K562 (cell line): ENCODE data around the gene ANKRD24. TPM values are rescaled to one million over a fixed set of nuclear protein-coding genes. Genes with fewer than 3 reads are reported as not detected.

Source experiments
- ARID2 ChIP-seq: fragments of 450-650 bp; IDR thresholded peaks from 2 replicates; pipeline ENCODE4 v1.6.1; 2017; ENCODE audit warnings: antibody characterized with exemption, mild to moderate bottlenecking
- BCOR ChIP-seq: fragments of 450-650 bp; IDR thresholded peaks from 2 replicates; pipeline ENCODE4 v1.6.1; 2016
- BRCA1 ChIP-seq, 2 experiments: fragments of 450-650 bp in 1 of 2; sonication (generic) in 1 of 2; formaldehyde crosslinking in 1 of 2; IDR thresholded peaks; 2 replicates each; pipeline versions ENCODE4 v1.5.0 to v1.6.1; 2017 to 2020; ENCODE audit warnings: mild to moderate bottlenecking in 1 of 2, missing genetic modification reagents in 1 of 2
- E2F6 ChIP-seq, 2 experiments: IDR thresholded peaks; 2 replicates each; pipeline ENCODE4 v1.6.1; 2011; ENCODE audit warnings: borderline replicate concordance in 1 of 2, control low read depth in 1 of 2, low read depth in 1 of 2, low read length in 1 of 2, mild to moderate bottlenecking in 1 of 2, mixed read lengths in 1 of 2, moderate library complexity in 1 of 2; ENCODE audit not compliant: insufficient read depth in 1 of 2, insufficient read length in 1 of 2, poor library complexity in 1 of 2, severe bottlenecking in 1 of 2; ENCODE audit errors: extremely low read depth in 1 of 2
- EGR1 ChIP-seq: fragments of 450-650 bp; conservative IDR thresholded peaks from 2 replicates; pipeline ENCODE4 v1.6.1; 2017; ENCODE audit warnings: mild to moderate bottlenecking
- ETV1 ChIP-seq: fragments of 450-650 bp; conservative IDR thresholded peaks from 2 replicates; pipeline ENCODE4 v1.6.1; 2016; ENCODE audit warnings: missing genetic modification characterization, control low read depth, low read depth, missing compliant biosample characterization
- FOS ChIP-seq: IDR thresholded peaks from 3 replicates; pipeline ENCODE4 v1.6.1; 2011; ENCODE audit not compliant: insufficient read length; ENCODE audit errors: extremely low read depth
- HDAC8 ChIP-seq: fragments of 450-650 bp; IDR thresholded peaks from 2 replicates; pipeline ENCODE4 v1.6.1; 2016; ENCODE audit warnings: mild to moderate bottlenecking, missing genetic modification characterization, moderate library complexity, missing compliant biosample characterization
- KAT7 ChIP-seq: sonication (generic); formaldehyde crosslinking; IDR thresholded peaks from 2 replicates; pipeline ENCODE4 v1.8.0; 2022; ENCODE audit warnings: missing genetic modification reagents, mild to moderate bottlenecking, borderline replicate concordance
- MBD2 ChIP-seq: sonication (generic); IDR thresholded peaks from 2 replicates; pipeline ENCODE4 v1.6.1; 2016; ENCODE audit warnings: low read depth, borderline replicate concordance
- MECOM ChIP-seq: fragments of 250-450 bp; sonication (Bioruptor Pico); IDR thresholded peaks from 2 replicates; pipeline ENCODE4 v1.8.0; 2022; ENCODE audit warnings: inconsistent platforms
- NR1H2 ChIP-seq: sonication (generic); formaldehyde crosslinking; IDR thresholded peaks from 2 replicates; pipeline ENCODE4 v1.4.0; 2020; ENCODE audit warnings: mild to moderate bottlenecking, missing genetic modification reagents
- POU5F1 ChIP-seq: fragments of 150-350 bp; IDR thresholded peaks from 2 replicates; pipeline ENCODE4 v1.6.1; 2014; ENCODE audit warnings: borderline replicate concordance, low read length, low read depth, mild to moderate bottlenecking; ENCODE audit not compliant: partially characterized antibody
- RREB1 ChIP-seq: fragments of 250-450 bp; sonication (Bioruptor Pico); IDR thresholded peaks from 2 replicates; pipeline ENCODE4 v1.4.0; 2020
- SMAD4 ChIP-seq: fragments of 250-450 bp; sonication (Bioruptor Pico); conservative IDR thresholded peaks from 2 replicates; pipeline ENCODE4 v1.8.0; 2021; ENCODE audit warnings: inconsistent platforms, mild to moderate bottlenecking, moderate library complexity
- SMC3 ChIP-seq: conservative IDR thresholded peaks from 2 replicates; pipeline ENCODE4 v1.6.1; 2011; ENCODE audit warnings: low read depth, low read length, improper control_type of control experiment; ENCODE audit not compliant: insufficient read depth
- SREBF1 ChIP-seq: fragments of 150-350 bp; IDR thresholded peaks from 2 replicates; pipeline ENCODE4 v1.6.1; 2014; ENCODE audit warnings: antibody characterized with exemption, low read depth, low read length, borderline replicate concordance
- TEAD4 ChIP-seq, 2 experiments: sonication (generic) in 1 of 2; formaldehyde crosslinking in 1 of 2; IDR thresholded peaks; 2 replicates each; pipeline versions ENCODE4 v1.6.1 to v1.8.0; 2012 to 2022; ENCODE audit warnings: borderline replicate concordance in 1 of 2, inconsistent platforms in 1 of 2, low read length in 1 of 2, mild to moderate bottlenecking in 1 of 2, missing genetic modification reagents in 1 of 2
- TRIM24 ChIP-seq, 2 experiments: fragments of 450-650 bp; IDR thresholded peaks; 2 replicates each; pipeline ENCODE4 v1.6.1; 2016
- ZFPM2 ChIP-seq: fragments of 250-450 bp; sonication (Bioruptor Pico); IDR thresholded peaks from 2 replicates; pipeline ENCODE4 v1.5.1; 2022; ENCODE audit warnings: mild to moderate bottlenecking
- ZFX ChIP-seq: sonication (generic); formaldehyde crosslinking; IDR thresholded peaks from 2 replicates; pipeline ENCODE4 v1.8.0; 2022; ENCODE audit warnings: mild to moderate bottlenecking, missing genetic modification reagents, moderate library complexity
- ZNF239 ChIP-seq: fragments of 250-450 bp; sonication (Bioruptor Pico); IDR thresholded peaks from 2 replicates; pipeline ENCODE4 v1.4.0; 2020; ENCODE audit warnings: mild to moderate bottlenecking
- ZNF282 ChIP-seq: sonication (generic); formaldehyde crosslinking; IDR thresholded peaks from 2 replicates; pipeline ENCODE4 v1.8.1; 2023; ENCODE audit warnings: missing genetic modification reagents
- ZNF717 ChIP-seq: fragments of 250-450 bp; sonication (Bioruptor Pico); IDR thresholded peaks from 2 replicates; pipeline ENCODE4 v1.5.0; 2021
- polyA plus RNA-seq, 8 experiments: library from polyadenylated mRNA; depleted of rRNA in 4 of 8; stranded (reverse) in 5 of 8; unstranded in 3 of 8; fragments of >200 nt; fragmentation: Nextera tagmentation in 2 of 8; fragmentation: Illumina TruSeq in 1 of 8; extraction: Ambion mirVana in 2 of 8; extraction: Trizol in 1 of 8; gene quantifications; 2 replicates each; pipeline versions ENCODE4 v1.2.1 to v1.2.3, GENCODE V29; 2011 to 2014; ENCODE audit warnings: inconsistent platforms in 1 of 8, missing spikeins in 1 of 8
- total RNA-seq, 7 experiments: library from RNA; depleted of rRNA in 6 of 7; stranded (reverse); fragments of >200 nt in 6 of 7; fragmentation: Illumina TruSeq in 2 of 7; extraction: Trizol in 2 of 7; gene quantifications; 2 replicates each; pipeline versions ENCODE4 v1.2.1 to v1.2.3, GENCODE V29; 2011 to 2021; ENCODE audit warnings: low replicate concordance in 1 of 7

The ANKRD24 gene
- total and polyA plus RNA-seq, 9 of the 15 experiments (the other 6 are each of a cell fraction or from before 2014, with no cell fraction given), result 0.07 to 0.12 (median 0.09) TPM; not detected in 5

GRCh38 chr19:4172861-4173473, 9.5 kb upstream of the ANKRD24 start (continued):
- TF ChIP-seq HDAC8 (tag) (no peak), ZNF282 (CRISPR knock-in tag) (no peak), BCOR (no peak), MECOM (CRISPR knock-in tag) (no peak), ZNF239 (no peak), SMC3 (no peak), SMAD4 (CRISPR knock-in tag) (peak; percentile 52), ARID2 (no peak), E2F6 (IDR thresholded peaks at IDR 0.05; ENCODE audit: borderline replicate concordance in 1 of 2, extremely low read depth in 1 of 2, insufficient read depth in 1 of 2, insufficient read length in 1 of 2, low read depth in 1 of 2, low read length in 1 of 2, poor library complexity in 1 of 2, severe bottlenecking in 1 of 2) (no peak), EGR1 (peak; percentile 48), BRCA1 (IDR thresholded peaks at IDR 0.05) (no peak), BRCA1 (CRISPR knock-in tag; IDR thresholded peaks at IDR 0.05) (no peak), TRIM24 (IDR thresholded peaks at IDR 0.05) (no peak), ZFPM2 (CRISPR knock-in tag) (no peak), KAT7 (no peak), ZNF717 (CRISPR knock-in tag) (no peak), RREB1 (CRISPR knock-in tag) (no peak), POU5F1 (no peak), ZFX (CRISPR knock-in tag) (no peak), MBD2 (no peak), ETV1 (tag) (no peak), SREBF1 (no peak), NR1H2 (CRISPR knock-in tag) (no peak), TEAD4 (IDR thresholded peaks at IDR 0.05; ENCODE audit: low read length) (no peak), TEAD4 (CRISPR knock-in tag; IDR thresholded peaks at IDR 0.05; ENCODE audit: borderline replicate concordance) (no peak), FOS (no peak)
